GM19438 (cell line): ENCODE data around the gene BRSK1.
A peak's percentile ranks its signal among the peaks of the same experiment; 100 is the strongest.

Experiments used
- ATAC-seq: cut with Tn5 transposase; IDR thresholded peaks from one replicate; pipeline ENCODE4 v1.9.1; 2021; ENCODE audit warnings: low read depth; ENCODE audit not compliant: unreplicated experiment

BRSK1 gene

DNA sequence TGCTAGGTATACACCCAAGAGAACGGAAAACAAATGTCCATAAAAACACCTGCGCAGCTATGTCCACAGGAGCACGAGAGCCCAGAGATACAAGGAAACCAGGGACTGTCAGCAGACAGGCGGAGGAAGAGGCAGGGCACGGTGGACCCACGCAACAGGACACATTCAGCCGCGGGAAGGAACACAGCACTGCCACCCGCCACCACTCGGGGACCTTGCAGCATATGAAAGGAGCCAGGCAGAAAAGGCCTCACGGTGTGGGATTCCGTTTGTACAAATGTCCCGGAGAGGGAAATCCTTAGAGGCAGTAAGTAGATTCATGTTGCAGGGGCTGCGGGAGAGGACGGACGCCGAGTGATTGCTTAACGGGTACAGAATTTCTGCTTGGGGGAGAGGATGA, 11.7 kb upstream of the BRSK1 start:
- no peak for ATAC-seq

DNA sequence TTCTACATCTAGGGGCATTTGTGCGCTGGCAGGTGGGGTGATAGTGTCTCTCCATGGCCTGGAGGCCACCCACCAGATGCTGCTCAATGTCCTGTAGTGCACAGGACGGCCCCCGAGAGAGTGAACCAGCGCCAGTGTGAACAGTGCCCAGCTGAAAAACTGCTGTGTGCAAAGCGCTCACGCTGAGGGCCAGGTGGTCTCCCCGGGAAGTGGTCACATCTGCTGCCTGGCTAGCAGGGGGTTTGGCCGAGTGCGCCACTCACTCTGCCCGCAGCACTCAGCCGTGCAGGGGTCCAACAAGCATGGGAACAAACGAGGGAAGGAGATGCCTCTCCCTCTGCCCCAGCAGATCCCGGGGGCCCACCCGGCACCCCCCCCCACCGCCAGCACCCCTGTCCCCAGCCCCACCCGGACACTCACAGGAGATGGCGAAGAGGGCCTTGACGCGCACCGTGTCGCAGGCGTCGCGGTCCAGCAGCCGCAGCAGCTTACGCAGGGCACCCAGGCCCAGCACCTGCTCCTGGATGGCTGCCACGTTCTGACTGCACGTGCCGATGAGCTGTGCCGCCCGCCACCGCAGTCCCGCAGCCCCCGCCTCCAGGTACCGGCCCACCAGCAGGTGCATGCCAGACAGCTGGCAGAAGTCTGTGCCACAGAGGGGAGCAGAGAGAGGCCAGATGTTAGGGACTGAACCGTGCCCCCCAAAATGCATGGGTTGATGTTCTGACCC, 9.7 kb upstream of the BRSK1 start:
- ATAC-seq: no peak

DNA sequence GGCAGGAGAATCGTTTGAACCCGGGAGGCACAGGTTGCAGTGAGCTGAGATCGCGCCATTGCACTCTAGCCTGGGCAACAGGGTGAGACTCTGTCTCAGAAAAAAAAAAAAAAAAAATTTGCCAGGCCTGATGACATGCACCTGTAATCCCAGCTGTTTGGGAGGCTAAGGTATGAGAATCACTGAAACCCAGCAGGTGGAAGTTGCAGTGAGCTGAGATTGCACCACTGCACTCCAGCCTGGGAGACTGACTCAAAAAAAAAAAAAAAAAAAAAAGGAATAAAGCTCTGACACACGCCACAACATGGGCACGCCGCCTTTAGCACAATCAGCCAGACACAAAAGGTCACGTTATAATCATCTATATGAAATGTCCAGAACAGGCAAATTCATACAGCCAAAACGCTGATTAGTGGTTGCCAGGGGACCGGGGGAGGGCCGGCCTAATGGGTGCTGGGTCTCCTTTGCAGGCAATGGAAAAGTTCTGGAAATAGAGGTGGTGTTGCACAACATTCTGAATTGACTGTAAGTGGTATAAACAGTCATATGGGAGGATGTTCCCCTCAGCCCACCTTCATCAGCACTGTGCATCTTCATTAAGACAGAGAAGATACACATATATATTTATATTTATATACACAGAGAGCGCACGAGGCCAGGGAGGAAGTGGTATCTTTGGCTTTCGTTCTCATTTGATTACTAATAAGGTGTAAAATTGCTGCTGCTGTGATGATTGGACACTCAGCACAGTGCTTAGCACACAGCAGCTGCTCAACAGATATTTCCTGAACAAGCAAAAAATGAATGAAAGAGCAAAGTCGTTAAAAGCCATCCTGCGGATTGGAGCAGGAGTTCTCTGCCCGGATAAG, 7.7 kb upstream of the BRSK1 start:
- peak; percentile 41 for ATAC-seq

DNA sequence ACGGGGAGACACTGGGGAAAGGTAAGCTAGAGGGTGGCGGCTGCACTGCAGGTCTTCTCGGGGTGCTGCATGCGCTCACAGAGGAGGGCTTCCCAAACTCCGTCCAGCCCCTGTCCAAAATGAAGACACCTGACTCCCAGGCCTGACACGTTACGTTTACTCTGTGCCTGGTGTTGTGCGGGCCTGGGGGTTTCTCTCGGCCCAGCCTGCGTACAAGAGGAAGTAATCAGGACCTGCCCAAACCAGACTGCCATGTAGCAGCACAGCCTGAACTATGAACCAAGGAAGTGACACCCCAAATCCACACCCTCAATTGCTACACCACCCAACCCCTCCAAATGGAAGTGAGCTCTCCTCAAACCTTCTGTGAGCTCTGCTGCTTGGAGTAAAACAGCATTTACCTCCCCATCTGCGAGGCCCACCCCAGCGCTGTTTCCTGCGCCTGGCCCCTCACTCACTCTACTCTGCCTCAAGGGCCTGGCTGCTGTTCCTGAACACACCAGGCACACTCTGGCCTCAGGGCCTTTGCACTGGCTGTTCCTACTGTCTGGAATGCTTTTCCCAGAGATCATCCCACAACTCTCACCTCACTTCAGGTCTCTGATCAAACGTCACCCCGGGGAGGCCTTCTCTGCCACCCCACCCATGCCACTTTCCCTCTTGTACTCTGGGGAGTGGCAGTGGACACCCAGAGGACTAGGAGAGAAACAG, 6.9 kb upstream of the BRSK1 start:
- ATAC-seq: no peak

DNA sequence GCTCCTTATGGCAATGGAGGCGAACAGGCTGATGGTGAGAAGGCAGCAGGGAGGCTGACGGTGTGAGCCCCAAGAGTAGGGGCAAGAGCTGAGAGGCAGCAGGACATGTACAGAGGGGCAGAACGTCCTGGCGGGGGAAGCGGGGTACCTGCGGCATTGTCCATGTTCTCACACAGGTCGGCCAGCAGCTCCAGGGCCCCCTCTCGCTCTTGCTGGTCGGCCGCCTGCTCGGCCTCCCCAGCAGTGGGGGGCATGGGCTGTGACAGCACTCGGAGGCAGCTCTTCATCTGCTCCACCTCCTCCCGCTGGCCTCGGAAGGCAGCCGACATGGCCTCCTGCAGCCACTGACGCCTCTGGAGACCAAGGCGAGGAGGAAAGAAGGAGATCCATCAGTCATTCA, 6.3 kb upstream of the BRSK1 start:
- no peak for ATAC-seq

DNA sequence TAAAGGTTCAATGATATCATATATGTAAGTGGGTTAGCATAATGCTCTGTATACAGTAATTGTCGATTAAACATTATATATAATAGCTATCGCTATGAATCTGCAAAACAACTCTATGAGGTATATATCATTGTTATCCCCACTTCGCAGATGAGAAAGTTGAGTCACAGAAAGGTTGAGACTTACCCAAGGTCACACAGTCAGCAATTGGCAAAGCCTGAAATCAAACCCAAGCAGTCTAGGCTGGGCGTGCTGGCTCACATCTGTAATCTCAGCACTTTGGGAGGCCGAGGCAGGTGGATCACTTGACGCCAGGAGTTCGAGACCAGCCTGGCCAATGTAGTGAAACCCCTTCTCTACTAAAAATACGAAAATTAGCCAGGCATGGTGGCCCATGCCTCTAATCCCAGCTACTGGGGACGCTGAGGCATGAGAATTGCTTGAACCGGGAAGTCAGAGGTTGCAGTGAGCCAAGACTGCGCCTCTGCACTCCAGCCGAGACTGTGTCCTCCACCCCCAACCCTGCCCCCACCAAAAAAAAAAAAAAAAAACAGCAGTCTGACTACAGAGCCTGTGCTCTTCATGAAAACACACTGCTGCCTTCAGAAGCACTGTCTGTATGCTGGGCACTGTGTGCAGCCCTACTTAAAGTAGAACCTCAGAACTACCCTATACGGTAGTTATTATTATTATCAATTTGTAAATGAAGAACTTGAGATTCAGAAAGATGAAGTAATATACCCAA, 5.2 kb upstream of the BRSK1 start:
- ATAC-seq: no peak

DNA sequence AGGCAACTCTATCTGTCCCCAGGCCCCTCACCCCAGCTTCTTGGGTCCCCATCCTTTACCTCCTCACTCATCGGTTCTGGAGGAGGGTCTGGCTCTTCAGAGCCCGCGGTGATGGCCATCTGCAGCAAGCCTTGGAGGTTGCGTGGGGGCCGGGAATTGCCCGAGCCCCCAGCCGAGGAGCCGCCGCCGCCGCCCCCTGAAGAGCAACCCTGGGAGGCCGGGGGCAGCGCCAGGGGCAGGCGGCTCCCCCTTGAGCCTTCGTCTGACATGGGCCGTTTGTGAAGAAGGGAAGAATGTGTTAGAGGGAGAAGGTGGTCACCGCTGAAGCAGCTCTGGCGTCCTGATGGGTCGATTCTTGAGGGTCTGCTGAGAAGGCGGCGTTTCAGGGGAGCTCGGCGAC, 4.5 kb upstream of the BRSK1 start:
- no peak for ATAC-seq

DNA sequence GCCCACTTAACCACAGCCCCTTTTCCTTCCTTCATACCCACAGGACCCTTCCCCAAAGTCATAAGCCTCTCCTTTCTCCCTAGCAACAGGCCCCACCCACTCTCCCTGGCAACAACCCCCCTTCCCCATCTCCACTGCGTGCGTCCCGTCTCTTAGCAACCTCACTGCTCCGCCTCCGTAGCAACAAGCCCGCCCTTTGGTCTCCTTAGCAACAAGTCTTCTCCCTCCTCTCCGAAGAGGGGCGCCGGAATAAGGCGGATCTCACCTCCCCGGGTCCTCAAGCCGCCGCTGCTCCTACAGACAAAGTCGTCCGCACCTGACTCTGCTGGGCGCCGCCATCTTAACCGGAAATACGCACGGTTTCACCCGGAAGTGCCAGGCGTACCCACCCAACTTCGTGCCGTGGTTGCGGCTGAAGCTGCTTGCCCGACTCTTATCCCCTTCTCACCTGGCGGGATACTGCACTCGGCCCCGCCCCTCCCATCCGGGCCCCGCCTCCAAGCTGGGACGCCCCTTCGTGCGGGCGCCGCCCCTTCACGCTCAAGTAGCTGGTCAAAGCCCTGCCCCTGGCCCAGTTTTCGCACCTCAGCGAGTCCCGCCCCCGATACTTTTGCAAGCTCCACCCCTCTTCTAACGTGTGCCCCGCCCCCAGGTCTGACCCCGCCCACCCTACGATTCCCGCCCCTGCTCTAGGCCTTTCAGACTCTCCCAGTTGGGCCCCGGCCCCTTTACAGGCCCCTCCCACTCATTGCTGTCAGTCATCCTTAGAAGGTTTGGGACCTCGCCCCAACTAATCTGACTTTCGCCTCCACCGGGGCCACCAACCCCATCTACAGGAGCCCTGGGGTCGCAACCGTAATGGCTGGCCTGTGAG, 3.8 kb upstream of the BRSK1 start, which contains the start of gene HSPBP1:
TSS of gene HSPBP1 (minus strand) at position 341 of the 874 bp plus-strand sequence. CDS start 502 bp downstream, outside the sequence.
- peak; percentile 63 for ATAC-seq

DNA sequence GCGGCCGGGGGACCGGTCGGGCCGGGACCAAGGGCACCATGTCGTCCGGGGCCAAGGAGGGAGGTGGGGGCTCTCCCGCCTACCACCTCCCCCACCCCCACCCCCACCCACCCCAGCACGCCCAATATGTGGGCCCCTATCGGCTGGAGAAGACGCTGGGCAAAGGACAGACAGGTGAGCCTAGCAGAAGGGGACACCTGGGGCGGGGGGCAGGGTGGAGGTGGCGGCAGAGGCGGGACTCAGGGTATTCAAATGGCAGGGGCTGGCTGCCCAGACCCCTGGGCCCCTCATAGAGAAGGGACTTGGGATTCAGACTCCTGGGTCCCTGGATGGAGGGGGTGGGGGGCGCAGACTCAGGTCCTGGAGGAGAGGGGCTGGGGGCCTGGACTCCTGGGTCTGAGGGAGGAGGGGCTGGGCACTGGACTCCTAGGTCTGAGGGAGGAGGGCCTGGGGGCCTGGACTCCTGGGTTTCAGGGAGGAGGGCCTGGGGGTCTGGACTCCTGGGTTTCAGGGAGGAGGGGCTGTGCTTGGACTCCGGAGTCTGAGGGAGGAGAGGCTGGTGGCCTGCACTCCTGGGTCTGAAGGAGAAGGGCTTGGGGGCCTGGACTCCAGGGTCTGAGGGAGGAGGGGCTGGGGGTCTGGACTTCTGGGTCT, 735 bp downstream of the BRSK1 start:
- no peak for ATAC-seq

DNA sequence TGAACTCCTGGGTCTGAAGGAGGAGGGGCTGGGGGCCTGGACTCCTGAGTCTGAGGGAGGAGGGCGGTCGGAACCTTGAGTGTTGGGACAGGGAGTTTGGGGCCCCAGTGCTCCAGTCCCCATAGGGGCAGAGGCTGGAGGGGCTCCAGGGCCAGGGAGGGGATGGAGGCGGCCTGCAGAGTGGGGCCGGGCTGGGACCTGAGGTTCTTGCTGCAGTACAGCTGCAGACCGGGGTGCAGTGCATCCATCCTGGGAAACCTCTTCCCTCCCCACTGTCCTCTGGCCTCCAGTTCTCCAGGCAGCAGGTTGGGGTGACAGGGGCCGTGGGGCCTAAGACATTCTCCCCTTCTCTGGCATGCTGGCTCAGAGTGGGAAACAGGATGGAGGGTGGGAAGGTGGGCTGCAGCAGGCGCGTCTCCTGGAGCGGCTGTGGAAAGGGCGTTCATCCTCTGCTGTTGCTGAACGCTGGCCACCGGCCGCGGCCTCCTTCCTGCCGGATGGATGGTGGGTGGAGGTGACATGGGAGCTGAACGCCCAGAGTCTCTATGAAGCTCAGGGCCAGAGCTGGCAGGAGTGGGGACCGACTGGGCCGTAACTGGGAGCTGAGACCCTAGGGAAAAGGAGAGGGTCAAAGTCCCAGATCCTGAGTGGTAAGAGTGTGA, 1.6 kb downstream of the BRSK1 start:
- ATAC-seq: no peak

DNA sequence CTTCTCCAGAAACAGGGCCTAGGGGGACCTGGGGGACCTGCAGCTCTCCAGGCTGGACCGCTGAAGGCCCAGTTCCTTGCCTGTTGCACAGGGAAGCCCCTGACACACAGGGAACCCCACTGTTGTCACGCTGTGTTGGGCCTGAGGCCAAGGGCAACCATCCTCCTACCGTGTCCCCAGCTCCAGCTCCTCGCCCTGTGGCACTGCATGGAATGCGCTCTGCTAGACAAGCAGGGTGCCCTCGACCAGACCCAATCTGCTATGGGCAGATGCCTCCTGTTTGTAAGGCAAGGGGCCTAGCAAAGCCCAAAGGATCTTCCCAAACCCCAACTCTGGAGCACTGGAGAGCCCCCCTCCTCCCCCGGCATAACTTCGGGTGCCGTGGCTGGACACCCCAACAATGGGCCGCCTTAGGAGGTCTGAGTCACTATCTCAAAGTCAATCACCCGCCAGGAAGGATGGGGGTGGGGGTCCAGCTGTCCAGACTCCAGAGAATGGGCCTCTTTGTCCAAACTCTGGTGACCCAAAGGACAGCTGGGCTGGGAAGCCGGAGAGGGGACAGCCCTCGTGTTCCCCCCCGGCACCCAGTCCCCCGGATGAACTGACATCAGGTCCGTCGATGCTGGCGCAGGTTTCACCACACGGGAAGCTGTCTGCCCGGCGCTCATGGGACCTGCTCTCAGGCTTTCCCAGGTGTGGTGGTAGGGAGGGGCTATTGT, 3.7 kb downstream of the BRSK1 start:
- ATAC-seq: no peak

DNA sequence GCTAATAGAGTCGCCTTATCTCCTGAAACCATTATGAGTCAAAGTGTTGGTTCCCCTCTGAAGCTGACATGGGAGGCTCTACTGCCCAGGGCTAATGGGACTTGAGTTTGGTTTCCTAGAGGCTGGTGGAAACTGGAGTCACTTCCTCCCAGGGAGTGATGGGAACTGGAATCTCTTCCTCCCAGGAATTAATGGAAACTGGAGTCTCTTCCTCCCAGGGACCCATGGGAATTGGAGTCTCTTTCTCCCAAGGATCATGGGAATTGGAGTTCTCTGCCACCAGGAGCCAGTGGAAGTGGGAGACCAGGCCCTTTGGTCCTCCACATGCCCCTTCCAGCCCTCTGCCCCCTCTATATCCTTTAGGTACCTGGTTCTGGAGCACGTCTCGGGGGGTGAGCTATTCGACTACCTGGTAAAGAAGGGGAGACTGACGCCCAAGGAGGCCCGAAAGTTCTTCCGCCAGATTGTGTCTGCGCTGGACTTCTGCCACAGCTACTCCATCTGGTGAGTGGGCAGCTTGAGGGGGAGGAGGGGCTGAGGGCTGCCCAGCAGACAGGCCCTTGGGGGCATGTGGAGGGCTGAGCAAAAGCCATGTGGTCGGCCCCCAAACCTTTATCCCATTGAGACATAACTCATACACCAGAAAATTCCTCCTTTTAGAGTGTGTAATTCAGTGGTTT, 5.5 kb downstream of the BRSK1 start:
- ATAC-seq: no peak

DNA sequence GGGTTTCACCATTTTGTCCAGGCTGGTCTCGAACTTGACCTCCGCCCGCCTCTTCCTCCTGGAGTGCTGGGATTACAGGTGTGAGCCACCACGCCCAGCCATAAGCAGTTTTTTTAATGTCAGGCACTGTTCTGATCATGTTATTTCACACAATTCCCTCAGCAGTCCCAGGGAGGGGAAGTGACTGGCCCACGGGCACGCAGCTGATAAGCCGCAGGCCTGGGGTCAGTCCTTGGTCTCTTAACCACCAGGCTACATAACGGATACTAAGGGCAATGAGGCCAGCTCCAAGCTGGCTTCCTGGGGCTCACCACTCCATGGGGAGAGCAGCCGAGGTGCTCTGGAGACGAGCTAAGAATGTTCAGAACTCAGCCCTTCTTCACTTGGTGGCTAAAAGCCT, 13.5 kb downstream of the BRSK1 start:
- ATAC-seq: no peak

DNA sequence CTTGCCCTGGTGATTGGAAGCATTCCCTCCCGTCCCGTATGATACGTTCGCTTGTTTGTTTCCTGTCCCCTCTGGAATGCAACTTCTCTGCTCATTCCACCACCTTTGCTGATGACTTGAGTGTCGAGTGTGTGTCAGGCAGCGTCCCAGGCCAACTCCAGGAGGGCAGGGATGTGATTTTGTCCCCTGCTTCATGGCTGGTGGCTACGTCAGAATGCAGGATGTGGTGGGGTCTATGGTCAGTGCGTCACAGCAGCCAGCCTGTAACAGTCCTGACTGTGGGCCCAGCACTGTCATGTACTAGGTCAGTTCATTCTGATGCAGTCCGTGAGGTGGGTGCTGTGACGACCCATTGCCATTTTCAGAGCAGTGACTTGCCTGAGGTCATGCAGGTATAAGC, 16.2 kb downstream of the BRSK1 start:
- ATAC-seq: no peak

DNA sequence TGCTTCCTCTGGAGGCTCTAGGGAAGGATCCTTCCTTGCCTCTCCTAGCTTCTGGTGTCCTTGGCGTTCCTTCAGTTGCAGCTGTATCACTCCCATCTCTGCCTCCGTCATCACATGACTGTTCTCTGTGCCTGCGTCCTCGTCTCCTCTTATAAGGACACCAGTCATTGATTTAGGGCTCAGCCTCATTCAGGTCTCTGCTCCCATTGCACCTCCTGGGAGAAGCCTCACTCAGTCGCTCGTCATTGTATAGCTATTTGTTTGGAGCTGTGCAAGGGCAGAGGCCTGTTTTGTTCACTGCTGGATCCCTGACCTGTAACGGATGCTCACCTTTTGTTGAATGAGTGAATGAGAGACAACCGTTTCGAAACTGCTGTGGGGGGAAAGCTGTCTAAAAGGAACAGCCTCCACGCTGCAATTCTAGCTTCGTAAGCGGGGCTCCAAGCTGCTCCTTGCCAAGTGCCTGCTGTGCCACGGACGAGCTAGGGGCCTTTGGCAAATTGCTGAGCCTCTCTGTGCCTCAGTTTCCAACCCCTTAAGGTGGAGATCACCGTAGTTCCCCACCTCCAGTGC, 17.2 kb downstream of the BRSK1 start:
- ATAC-seq: no peak

DNA sequence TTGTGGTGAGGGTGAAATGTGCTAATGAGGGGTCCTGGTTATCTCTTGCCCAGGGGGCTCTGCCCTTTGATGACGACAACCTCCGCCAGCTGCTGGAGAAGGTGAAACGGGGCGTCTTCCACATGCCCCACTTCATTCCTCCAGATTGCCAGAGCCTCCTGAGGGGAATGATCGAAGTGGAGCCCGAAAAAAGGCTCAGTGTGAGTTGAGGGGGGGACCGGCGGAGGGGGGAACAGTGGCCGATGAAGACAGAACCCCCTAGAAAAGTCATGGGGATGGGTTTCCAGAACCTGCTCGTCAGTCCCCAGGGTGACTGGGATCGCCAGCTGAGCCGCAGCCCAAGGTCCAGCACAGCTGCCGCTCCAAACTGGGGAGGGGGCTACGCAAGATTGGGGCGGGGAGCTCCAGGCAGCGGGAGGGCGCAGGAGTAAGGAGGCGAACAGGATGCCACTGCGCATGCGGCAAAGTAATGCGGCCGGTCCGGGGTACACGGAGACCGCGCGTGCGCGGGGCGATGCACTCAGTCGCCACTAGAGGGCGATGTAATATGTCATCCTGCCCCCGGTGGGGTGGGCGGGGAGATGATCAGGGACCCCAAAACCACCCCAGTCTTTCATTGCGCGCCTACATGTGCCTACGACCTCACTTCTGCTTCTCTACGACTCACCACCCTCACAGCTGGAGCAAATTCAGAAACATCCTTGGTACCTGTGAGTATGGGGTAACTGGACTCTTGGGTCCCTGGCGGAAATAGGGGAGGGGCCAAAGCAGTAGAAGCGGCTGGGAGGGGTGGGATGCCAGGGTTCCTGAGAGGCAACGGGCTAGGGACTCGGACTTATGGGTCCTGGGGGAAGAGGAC, 17.9 kb downstream of the BRSK1 start:
- ATAC-seq: no peak
